HTERT RPE-1 (cell line): Measurements from ENCODE around the gene PTPN20.
"Not testable (repeated sequence)": the region's sequence is repeated elsewhere in the genome, so short reads cannot be mapped to it uniquely, and the experiment has no call there.

ENCODE experiments used
- in situ Hi-C: fragments of 300-500 bp; cut with MboI; formaldehyde crosslinking; loops from 4 replicates; pipeline ENCODE4 v1.14.3; 2020; ENCODE audit warnings: low sequenced_read_pairs

PTPN20 gene, protein sequence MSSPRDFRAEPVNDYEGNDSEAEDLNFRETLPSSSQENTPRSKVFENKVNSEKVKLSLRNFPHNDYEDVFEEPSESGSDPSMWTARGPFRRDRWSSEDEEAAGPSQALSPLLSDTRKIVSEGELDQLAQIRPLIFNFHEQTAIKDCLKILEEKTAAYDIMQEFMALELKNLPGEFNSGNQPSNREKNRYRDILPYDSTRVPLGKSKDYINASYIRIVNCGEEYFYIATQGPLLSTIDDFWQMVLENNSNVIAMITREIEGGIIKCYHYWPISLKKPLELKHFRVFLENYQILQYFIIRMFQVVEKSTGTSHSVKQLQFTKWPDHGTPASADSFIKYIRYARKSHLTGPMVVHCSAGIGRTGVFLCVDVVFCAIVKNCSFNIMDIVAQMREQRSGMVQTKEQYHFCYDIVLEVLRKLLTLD

DNA sequence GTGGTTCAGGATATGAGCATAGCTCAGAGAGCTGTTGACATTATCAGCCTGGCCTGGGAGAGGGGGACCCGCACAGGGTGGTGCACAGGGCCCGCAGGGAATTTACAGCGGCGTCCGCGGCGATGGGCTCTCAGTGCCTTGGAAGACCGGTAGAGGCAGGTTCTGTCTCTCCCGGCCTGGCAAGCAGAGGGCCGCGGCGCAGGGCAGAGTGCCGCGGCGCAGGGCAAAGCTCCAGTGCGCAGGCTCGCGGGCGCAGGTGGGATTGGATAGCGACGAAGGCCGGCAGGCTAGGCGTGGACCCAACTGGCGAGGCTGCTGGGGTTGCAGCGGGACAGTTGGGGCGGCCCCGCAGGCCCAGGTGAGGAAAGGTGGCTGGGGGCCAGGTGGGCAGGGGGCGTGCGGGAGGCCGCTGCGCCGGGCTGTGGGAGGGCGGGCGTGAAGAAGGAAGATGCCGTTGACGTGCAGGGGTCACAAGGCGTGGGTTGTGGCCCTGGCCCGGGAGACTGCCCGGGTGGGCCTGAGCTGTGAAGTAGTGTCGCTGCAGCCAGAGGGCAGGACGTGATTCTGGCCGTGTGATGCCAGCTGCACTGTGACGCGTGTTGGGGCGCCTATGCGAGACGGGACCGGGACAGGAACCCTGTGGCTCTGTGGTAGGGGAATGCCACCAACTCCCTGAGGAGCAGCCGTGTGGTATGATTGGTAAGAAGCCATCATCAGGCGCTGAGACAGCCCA, at the start of gene PTPN20:
Gene PTPN20 (plus strand): TSS at position 285 of the 733 bp plus-strand sequence. CDS start 21,072 bp downstream, outside the sequence.
- in situ Hi-C loops: not testable (repeated sequence)

DNA sequence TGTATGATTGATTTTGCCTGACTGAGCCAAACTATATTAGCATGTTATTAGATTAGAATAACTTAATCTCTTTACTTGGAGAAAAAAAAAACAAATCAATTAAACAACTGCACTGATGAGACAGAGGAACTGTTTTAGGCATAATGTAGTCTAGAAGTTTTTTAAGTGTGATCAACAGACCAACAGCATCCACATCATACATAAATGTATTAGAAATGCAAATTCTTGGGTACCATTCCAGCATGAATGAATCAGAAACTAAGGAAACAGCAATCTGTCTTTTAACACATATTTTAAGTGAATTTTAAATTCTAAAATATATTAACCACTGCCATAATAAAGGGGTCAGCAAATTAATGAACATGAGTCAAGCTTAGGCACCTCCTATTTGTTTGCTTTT, 41.5 kb upstream of the PTPN20 start:
- in situ Hi-C loops: not testable (repeated sequence)

DNA sequence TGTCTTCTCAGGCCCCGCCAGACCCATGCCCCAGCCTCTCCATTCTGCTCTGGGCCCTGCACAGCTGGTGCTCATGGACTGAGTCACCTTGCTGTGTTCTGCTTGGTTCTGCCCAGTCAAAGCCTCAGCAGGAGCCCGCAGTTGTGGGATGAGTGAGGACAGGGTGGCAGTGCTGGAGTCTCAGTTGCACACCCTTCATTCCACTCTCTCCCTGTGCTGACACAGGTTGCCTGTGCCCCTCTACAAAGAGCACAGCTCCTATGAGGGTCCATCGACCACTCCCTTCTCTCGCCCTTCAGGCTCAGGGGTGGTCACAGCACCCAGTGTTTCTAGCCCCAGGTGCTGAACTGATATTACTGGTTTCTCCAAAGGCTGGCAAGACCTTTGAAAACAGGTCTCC, 39.6 kb upstream of the PTPN20 start:
- in situ Hi-C loops: not testable (repeated sequence)

DNA sequence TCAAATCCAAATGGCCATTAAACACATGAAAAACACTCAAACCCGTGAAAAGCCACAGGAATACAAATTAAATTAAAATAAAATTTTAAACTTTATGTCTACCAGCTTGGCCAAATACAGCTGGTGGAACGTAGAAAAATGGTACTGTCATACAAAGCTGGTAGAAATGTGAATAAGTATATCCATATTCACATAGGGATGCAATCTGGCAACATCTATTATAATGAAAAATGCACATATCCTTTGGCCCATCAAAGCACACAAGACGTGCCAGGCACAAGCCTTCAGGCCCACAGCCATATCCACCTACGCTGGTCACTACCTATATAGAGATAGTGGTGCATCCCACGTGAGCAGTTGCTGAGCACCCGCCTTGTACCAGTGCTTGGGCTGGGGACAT, 35.9 kb upstream of the PTPN20 start:
- in situ Hi-C loops: not testable (repeated sequence)

DNA sequence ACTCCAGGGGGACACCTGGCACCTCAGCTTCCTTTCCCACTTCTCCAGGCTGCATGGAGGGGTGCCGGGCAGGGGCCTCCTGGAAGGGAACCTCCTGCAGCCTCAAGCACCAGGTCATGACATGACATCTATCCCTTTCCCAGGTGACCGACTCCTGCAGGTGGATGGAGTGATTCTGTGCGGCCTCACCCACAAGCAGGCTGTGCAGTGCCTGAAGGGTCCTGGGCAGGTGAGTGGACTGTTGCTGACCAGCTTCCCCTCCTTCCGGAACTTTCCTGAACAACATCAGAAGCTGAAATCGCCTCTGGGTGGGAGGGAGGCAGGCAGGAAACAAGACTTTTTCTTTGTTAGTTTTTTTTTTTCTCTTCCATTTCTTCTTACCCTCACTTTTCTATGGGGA, 34.5 kb upstream of the PTPN20 start:
- in situ Hi-C loops: not testable (repeated sequence)

DNA sequence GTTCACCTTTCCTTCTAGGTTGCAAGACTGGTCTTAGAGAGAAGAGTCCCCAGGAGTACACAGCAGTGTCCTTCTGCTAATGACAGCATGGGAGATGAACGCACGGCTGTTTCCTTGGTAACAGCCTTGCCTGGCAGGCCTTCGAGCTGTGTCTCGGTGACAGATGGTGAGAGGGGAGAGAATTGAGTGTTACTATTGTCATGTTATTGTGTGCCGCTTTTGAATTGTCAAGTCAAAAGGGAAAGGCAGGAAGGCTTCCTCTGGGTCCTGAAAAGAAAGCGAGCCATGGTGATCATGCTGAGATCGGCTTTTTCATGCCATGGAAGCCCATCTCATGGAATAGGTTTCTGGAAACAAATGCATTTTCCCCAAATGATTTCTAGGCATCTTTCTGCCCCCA, 32.5 kb upstream of the PTPN20 start:
- in situ Hi-C loops: not testable (repeated sequence)

DNA sequence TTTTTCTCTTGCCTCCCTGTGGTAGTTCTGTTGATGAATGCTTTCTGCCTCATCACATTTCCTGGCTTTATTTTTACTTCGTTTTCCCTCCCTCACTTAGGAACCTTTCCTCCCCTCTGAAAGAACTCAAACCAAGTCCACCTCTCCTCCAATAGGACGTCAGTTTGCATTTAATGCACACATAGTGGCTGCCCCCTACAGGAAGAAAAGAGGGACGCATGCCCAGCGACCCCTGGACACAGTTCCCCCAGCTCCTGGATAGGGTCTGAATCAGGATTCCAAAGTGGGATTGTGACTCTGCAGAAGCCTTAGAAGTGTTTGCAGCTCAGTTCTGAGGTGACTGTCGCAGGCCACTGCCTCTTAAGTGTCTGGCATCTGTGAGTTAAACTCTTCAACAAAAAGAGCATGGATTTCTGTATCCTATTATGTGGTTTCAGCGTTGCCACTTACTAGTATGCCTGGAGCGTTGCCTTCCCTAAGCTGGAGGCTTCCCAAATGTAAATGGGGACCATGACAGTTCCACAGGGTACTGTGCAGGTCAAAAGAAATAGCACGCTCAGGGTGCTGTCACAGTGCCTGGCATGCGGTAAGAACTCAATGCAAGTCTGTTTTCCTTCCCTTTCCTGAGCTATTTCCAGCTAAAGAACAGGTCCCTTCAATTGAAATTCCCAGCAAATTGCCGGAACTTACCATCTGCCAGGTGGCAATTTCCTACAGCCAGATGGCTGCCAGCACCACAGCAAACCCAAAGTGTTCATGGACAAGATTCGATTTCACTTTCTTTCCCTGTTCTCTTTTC, 20.2 kb upstream of the PTPN20 start:
- in situ Hi-C loops: not testable (repeated sequence)

DNA sequence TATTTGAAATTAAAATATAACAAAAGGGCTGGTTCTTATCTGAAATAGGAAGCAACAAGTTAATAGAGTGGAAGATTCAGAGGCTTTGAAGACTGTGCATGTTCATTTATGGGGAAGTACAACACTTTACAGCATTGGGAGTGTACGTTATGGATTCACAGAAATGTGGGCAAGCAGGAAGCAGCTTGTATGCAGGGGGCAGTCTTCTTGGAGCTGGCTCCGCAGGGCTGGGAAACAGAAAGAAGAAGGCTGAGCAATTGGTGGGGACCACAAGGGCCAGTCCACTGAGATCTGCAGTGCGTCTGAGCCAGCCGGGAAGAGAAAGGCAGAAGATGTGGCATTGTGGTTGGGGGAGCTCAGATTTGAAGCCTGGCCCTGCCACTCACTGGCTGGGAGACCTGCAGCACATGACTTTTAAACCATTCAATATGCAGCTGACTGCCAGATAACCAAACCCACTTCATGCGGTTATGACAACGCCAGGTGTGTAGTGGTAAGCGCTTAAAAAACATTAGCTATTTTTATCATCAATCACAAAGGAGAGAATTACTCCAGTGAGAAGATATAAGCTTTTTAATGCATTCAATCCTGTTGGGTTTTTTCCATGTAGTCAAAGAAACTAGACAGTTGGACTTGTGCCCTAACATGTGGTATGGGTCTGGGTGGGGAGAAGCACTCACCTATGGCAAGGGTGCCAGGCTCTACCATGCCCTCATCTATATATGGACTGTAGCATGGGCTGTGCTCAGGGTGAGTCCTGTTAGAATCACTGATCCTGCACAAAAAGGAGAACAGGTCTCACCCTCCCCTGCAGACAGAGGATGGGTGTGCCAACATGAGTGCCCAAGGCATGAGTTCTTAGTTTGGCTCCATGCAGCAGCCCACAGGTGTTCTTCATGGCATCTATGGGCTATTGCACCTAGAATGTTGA, 14.2 kb upstream of the PTPN20 start:
- in situ Hi-C loops: not testable (repeated sequence)

DNA sequence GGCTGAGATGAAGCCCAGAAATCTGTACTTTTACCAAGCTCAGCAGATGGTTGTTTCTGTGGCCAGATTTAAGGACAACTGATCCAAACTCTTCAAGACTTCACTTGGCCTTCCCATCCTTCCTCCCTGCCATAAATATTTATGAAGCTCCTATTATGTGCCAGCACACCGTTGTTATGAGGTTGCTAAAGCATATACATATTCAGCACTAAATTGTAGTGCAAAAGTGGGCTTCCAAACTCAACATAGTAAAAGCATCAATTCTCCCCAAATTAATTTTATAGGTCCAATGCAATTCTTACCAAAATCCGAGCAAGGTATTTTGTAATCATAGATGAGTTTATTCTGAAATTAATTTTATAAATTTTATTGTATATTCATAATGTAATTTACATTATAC, 10.0 kb upstream of the PTPN20 start:
- in situ Hi-C loops: not testable (repeated sequence)

DNA sequence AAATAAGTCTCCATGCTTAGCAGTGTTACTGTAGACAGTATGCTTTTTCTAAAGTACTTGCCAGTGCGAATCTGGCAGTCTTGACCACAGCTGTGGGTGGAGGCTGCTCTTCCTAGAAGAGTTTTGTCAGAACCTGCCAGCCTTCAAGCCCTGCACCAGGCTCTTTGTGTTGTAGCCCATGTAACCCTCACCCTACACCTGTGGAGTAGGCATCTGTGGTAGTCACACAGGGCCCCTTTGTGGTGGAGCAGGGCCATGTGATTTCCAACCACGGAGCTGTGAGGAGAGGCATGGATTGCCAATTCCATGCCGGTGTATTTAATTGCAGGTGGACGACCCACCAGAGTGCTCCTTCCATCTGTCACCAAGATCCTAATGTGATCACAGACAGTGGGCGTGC, 7.4 kb upstream of the PTPN20 start:
- in situ Hi-C loops: not testable (repeated sequence)

DNA sequence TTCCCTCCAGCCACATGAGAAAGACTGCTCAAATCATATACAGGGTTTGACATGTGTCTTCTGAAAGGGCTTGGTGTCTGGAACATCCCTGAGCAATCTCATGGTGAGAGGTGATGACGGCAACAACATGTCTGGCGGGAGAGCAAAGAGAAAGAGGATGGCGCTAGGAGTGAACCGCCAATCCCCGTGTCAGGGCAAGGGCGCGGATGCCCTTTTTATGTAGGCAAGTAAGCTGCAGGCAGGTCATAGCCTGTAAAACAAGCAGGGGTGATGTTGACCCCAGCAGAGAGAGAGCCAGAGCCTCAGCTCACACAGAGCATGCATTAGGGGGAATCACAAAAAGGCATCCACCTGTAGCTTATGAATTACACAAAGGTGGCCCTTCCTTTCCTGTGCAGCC, 4.9 kb upstream of the PTPN20 start:
- in situ Hi-C loops: not testable (repeated sequence)

DNA sequence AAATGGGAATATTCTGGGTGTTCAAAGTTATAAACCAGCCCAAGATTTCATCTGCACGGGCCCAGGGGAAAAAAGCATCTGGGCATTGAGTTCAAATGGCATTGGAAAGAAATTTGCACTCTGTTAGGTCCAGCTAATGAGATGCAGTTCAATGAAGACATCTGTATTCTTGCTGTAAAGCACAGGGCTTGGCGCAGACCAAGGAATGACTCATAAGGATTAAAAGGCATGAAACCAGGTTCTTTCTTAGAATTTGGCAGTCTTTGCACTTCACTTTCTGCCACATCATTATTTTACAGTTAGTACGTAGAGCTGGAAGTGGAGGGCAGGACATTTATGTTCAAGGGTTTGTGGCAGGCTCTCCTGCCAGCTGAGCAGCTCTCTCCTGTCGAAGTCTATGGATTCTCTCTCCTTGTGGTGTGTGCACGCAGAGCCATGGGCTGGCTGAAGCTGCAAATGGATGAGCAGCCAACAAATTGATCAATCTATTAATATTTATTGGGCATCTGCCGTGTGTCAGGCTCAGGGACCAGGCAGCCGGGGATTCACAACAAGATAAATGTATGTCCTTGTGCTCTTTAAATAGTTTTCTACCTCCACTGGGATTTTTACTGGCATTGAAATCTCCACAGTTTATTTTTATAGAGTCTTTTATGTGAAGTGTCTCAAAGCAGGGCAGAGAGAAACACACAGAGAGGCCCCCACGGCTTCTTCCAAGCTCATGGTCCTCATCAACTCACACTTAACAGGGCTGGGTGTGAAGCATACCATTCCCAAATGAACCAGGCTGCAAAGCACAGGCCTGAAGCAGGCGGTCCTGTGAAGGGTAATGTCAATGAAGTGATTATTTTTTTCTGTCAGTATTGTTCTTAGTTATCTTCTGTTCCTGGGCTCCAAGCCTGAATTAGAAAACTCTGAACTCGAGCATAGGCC, 3.8 kb upstream of the PTPN20 start:
- in situ Hi-C loops: not testable (repeated sequence)

DNA sequence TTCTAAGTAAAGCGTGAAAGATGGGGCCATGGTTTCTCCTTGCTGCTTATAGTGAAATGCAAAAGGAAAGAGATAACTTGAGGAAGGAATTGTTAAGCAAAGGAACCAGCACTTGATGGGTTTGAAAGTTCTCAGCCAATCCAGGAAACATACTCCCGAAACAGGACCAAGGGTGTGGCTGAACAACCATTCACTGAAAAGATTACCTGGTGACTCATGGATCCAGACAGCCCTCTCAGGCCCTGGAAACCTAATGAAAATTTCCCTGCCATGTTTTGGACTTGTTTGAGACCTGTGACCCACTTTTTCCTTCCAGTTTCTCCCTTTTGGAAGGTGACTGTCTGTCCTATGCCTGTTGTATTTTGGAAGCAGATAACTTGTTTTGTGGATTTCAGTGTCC, 11.3 kb downstream of the PTPN20 start:
- in situ Hi-C loops: not testable (repeated sequence)

DNA sequence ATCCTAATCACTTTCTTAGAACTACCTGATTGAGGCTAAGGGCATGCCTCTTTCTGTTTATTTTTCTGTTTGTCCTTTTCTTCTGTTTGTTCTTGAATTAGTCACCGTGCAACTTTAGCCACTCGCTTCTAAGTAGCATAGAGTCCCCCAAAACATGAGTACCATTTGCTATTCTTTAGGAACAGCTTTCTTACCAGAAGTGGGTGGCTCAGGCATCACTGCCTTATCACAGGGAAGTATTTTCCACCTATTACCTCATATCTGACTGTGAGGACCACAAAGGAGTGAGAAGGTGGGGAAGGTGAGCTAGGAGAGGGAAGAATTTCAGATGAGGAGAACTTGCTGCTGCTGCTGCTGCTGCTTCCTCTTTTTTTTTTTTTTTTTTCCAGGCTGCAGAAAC, 13.9 kb downstream of the PTPN20 start:
- in situ Hi-C loops: not testable (repeated sequence)

DNA sequence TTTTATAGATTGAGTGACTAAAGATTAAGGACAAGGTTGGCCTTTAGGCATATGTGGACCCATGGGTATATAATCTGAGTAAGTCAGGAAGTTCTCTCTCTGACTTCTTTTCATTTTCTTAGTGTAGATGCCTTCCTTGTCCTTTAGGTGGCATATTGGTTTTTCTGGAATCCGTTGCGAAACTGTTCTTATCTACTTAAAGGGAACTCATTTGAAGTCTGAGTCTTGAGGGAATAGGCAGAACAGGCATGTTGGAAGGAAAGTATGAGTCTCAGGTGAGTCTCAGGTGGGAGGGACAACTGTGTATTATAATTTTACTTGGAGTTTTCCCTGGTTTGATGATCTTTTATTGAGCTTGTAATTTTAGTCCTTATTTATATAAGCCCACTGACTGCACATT, 14.6 kb downstream of the PTPN20 start:
- in situ Hi-C loops: not testable (repeated sequence)

DNA sequence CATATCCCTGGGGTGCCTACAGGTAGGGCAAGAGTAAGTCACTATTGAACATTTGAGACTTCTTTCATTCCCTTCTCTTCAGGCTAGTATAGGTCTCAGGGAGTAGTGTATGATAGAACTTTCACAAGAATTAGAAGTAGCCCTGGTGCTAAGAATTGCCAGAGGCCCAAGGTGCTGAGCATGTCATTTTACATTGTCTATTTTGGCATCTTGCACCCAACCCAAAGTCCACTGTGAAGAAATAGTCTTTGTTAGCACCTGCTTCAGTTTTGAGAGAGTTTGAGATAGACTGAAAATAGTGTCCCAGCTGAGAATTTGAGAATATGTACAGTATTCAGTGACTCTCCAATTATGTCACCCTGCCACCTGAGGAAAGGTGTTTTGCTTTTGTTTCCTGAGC, 17.6 kb downstream of the PTPN20 start:
- in situ Hi-C loops: not testable (repeated sequence)

DNA sequence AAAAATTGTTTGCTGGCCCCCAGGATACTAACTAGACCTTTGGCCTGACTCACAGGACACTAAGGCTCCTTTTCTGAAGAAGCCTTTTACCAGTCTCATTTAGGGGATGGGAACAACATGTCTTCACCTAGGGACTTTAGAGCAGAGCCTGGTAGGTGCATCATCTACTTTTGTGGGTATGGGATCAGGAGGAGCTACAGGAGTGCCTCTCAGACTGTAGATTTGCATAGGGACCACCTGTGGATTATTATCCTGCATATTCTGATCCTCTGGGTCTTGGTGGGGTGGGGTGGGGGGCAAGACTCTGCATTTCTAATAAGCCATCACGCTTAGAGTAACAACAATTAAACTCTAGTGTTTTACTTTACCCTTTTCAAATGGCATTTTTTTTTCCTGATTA, 21.2 kb downstream of the PTPN20 start:
- in situ Hi-C loops: not testable (repeated sequence)

DNA sequence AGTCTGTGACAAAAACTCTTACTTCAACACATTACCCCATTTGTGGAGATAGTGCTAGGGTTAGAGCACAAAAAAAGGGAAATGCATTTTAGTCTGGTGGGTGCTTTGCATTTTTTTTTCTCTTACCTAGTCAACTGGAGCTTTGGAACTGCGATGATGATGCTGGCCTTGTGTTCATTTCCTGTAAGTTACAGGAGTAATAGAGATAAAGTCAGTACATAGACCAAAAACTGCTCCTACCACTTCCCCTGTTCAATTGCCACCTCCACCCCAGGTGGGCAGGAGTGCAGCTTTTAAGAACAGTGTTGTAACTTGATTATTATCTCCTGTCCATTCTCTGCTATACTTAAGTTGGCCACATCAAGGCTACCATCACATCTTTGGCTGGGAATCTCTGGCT, 29.9 kb downstream of the PTPN20 start:
- in situ Hi-C loops: not testable (repeated sequence)
